Measurements from ENCODE around the gene TMEM174.

TMEM174 gene

GRCh38 chr5:73154208-73155006 lies 18.6 kb upstream of the TMEM174 start:
- DNase-seq = no peak

GRCh38 chr5:73155271-73156222 lies 17.4 kb upstream of the TMEM174 start:
- no peak for DNase-seq

GRCh38 chr5:73157414-73158303 lies 15.3 kb upstream of the TMEM174 start:
- no peak for DNase-seq

- no peak for DNase-seq
These were observed 14.7 kb upstream of the TMEM174 start for GRCh38 chr5:73158313-73158712.

GRCh38 chr5:73160239-73160671 lies 12.7 kb upstream of the TMEM174 start:
- no peak for DNase-seq

- no peak for DNase-seq
These were observed 2.5 kb upstream of the TMEM174 start for GRCh38 chr5:73170522-73170921.

GRCh38 chr5:73171495-73171894 lies 1.5 kb upstream of the TMEM174 start:
- DNase-seq = no peak

GRCh38 chr5:73174100-73174815 lies 1.3 kb downstream of the TMEM174 start:
- no peak for DNase-seq

GRCh38 chr5:73176250-73176649 lies 3.3 kb downstream of the TMEM174 start:
- DNase-seq = no peak

- DNase-seq = no peak
These were observed 5.3 kb downstream of the TMEM174 start for GRCh38 chr5:73178265-73178664.

- no peak for DNase-seq
These were observed 6.7 kb downstream of the TMEM174 start for GRCh38 chr5:73179730-73180129.

GRCh38 chr5:73180566-73180965 lies 7.6 kb downstream of the TMEM174 start:
- DNase-seq = no peak

- DNase-seq = no peak
These were observed 9.3 kb downstream of the TMEM174 start for GRCh38 chr5:73182307-73182706.

- no peak for DNase-seq
These were observed 10.0 kb downstream of the TMEM174 start for GRCh38 chr5:73183000-73183399.

- no peak for DNase-seq
These were observed 10.5 kb downstream of the TMEM174 start for GRCh38 chr5:73183481-73183891.

- DNase-seq = no peak
These were observed 14.0 kb downstream of the TMEM174 start for GRCh38 chr5:73186976-73187375.

- DNase-seq = no peak
These were observed 16.0 kb downstream of the TMEM174 start for GRCh38 chr5:73188764-73189531.

GRCh38 chr5:73189871-73190376 lies 16.9 kb downstream of the TMEM174 start:
- no peak for DNase-seq

GRCh38 chr5:73192370-73192769 lies 19.4 kb downstream of the TMEM174 start:
- no peak for DNase-seq

- DNase-seq = no peak
These were observed 20.6 kb downstream of the TMEM174 start for GRCh38 chr5:73193592-73193991.

- DNase-seq = no peak
These were observed 23.2 kb downstream of the TMEM174 start for GRCh38 chr5:73196201-73196600.
